ENCODE data around the gene PTPRN2. TPM values are rescaled to one million over a fixed set of nuclear protein-coding genes. Genes with fewer than 3 reads are reported as not detected.

Gene PTPRN2
- total RNA-seq, 8 experiments from 2014 or later, result 0.10 to 19.7 (median 10.8) TPM; not detected in 1

GRCh38 chr7:158595068-158595467, 7.4 kb upstream of the PTPRN2 start:
- no peaks in the 10 kb centered on the region for H3K4me1 ChIP-seq (replicated peaks in 1 of 2)
- in situ Hi-C loops (cut with MboI; ENCODE audit: low pct_unique_long_range_greater_than_20kb in 2 of 9, low sequenced_read_pairs in 9 of 9, unreplicated experiment in 9 of 9), result no loop called here
- 44 to 80% (median 61%) methylated on average over 1 to 2 of the region's 3 CpGs; no CpG with 5 or more reads in 6 of the 10 experiments for WGBS, 10 experiments
- no peak overlapping the region for H3K4me3 ChIP-seq
- no peak for ATAC-seq (replicated peaks in 6 of 8)
- H3K27ac ChIP-seq, result no peak overlapping the region

DNA sequence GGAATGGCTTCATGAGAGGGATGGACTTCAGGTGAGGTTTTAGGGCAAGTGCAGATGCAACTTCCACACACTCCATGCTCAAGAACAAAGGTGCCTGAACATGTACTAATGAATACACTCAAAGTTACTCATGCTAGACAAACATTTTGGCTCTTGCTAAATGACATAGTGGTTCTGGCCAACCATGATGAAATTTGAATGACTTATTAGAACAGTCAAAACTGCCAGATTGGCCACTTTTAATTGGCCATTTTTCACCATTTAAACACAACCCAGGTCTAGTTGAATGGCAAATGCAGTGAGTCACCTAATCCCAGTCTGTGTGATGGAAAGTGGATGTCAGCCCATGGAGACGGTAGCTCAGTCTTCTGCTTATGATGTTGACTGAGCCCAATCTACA, 4.9 kb upstream of the PTPRN2 start:
- in situ Hi-C loops (cut with MboI; ENCODE audit: low pct_unique_long_range_greater_than_20kb in 2 of 9, low sequenced_read_pairs in 9 of 9, unreplicated experiment in 9 of 9), result no loop called here
- WGBS, 10 experiments, result 0 to 100% (median 70%) methylated on average over 1 of the region's 1 CpG; no CpG with 5 or more reads in 6 of the 10 experiments
- no peak overlapping the region for H3K27ac ChIP-seq

GRCh38 chr7:158591944-158592343, 4.3 kb upstream of the PTPRN2 start:
- no peak for ATAC-seq (replicated peaks in 6 of 8)
- no peaks in the 10 kb centered on the region for H3K4me1 ChIP-seq (replicated peaks in 1 of 2)
- H3K4me3 ChIP-seq, result no peak overlapping the region
- 30 to 94% (median 80%) methylated on average over 2 to 10 of the region's 15 CpGs; no CpG with 5 or more reads in 7 of the 10 experiments for WGBS, 10 experiments
- in situ Hi-C loops (cut with MboI; ENCODE audit: low pct_unique_long_range_greater_than_20kb in 2 of 9, low sequenced_read_pairs in 9 of 9, unreplicated experiment in 9 of 9), result no loop called here
- no peak overlapping the region for H3K27ac ChIP-seq

More for the DNA sequence above, 4.9 kb upstream of the PTPRN2 start:
- no peak overlapping the region for H3K4me3 ChIP-seq
- no peak for ATAC-seq (replicated peaks in 6 of 8)
- no peaks in the 10 kb centered on the region for H3K4me1 ChIP-seq (replicated peaks in 1 of 2)

GRCh38 chr7:158590181-158590530, 2.5 kb upstream of the PTPRN2 start:
- 53 to 87% (median 81%) methylated on average over 2 to 9 of the region's 12 CpGs; no CpG with 5 or more reads in 4 of the 10 experiments for WGBS, 10 experiments
- in situ Hi-C loops (cut with MboI; ENCODE audit: low pct_unique_long_range_greater_than_20kb in 2 of 9, low sequenced_read_pairs in 9 of 9, unreplicated experiment in 9 of 9), result no loop called here

DNA sequence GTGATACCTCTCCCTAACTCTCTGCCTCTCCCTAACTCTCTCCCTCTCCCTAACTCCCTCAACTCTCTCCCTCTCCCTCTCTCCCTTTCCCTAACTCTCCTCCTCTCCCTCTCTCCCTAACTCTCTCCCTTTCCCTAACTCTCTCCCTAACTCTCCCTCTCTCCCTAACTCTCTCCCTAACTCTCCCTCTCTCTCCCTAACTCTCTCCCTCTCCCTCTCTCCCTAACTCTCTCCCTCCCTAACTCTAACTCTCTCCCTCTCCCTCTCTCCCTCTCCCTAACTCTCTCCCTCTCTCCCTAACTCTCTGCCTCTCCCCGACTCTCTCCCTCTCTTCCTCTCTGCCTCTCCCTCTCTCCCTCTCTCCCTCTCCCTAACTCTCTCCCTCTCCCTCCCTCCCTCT, 2.0 kb upstream of the PTPRN2 start:
- in situ Hi-C loops (cut with MboI; ENCODE audit: low pct_unique_long_range_greater_than_20kb in 2 of 9, low sequenced_read_pairs in 9 of 9, unreplicated experiment in 9 of 9), result no loop called here
- no peak for ATAC-seq (replicated peaks in 6 of 8)
- WGBS, 10 experiments, result 0 to 80% methylated on average over 1 of the region's 1 CpG; no CpG with 5 or more reads in 8 of the 10 experiments
- peaks cover 9 to 14% of the 10 kb centered on the region in 2 donors for H3K4me1 ChIP-seq (replicated peaks in 1 of 2)
- no peak overlapping the region for H3K27ac ChIP-seq
- no peak overlapping the region for H3K4me3 ChIP-seq

More at GRCh38 chr7:158590181-158590530, 2.5 kb upstream of the PTPRN2 start:
- peaks cover 8 to 9% of the 10 kb centered on the region in 2 donors for H3K4me1 ChIP-seq (replicated peaks in 1 of 2)
- H3K4me3 ChIP-seq, result no peak overlapping the region
- no peak for ATAC-seq (replicated peaks in 6 of 8)
- no peak overlapping the region for H3K27ac ChIP-seq

- Histone ChIP-seq H3K4me1 (replicated peaks in 1 of 2) (peaks cover 9 to 20% of the 10 kb centered on the region in 2 donors), H3K27ac (no peak overlapping the region), H3K4me3 (no peak overlapping the region)
- in situ Hi-C loops (cut with MboI; ENCODE audit: low pct_unique_long_range_greater_than_20kb in 2 of 9, low sequenced_read_pairs in 9 of 9, unreplicated experiment in 9 of 9), result no loop called here
- ATAC-seq (replicated peaks in 6 of 8), result no peak
- WGBS, 10 experiments, result 40 to 100% (median 64%) methylated on average over 1 to 12 of the region's 16 CpGs; no CpG with 5 or more reads in 4 of the 10 experiments
Measured at GRCh38 chr7:158588878-158589442, 1.3 kb upstream of the PTPRN2 start.

- Histone ChIP-seq H3K4me1 (replicated peaks in 1 of 2) (peaks cover 9 to 27% of the 10 kb centered on the region in 2 donors), H3K4me3 (peak overlapping the region; percentile 47 to 82 (median 64)), H3K27ac (no peak overlapping the region)
- WGBS, 10 experiments, result 0 to 12% methylated on average over 3 to 5 of the region's 63 CpGs; no CpG with 5 or more reads in 8 of the 10 experiments
- peak; percentile 10 to 68 (median 51) for ATAC-seq (replicated peaks in 6 of 8)
- in situ Hi-C loops (cut with MboI; ENCODE audit: low pct_unique_long_range_greater_than_20kb in 2 of 9, low sequenced_read_pairs in 9 of 9, unreplicated experiment in 9 of 9), result no loop called here
Measured at GRCh38 chr7:158588085-158588877, 658 bp upstream of the PTPRN2 start.

DNA sequence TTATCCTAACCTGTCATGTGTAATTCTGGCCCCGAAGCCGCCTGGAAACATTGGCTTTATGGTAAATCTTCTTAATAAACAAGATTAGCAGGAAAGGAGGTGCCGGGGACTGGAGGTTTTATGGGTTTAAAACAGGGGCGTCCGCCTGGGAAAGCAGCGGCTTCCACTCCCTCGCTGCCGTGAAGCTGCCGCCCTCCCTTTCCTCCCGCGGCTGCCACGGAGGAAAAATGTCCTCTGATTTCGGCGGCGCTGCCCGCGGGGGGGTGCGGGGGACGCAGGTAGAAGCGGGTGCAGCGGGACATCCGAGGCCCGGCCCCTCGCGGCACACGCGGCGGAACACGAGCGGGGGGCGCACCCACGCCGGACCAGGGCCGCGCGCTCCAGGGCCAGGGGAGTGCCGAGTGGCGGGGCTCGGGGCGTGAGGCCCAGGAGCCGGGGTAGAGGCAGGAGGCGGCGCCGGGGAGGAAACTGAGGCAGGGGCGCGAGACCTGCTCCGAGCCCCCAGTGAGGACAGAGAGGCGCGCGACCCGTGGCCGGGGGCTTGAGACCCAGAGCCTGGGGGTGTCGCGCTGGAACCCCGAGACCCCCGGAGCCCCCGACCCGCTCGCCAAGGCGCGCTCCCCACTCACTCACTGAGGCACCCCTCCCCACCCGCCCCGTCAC, 993 bp downstream of the PTPRN2 start:
- 6 to 40% (median 27%) methylated on average over 2 to 7 of the region's 63 CpGs; no CpG with 5 or more reads in 6 of the 10 experiments for WGBS, 10 experiments
- H3K27ac ChIP-seq, result peak overlapping the region in 1 of 2 donors; percentile 9
- peak overlapping the region; percentile 47 to 82 (median 64) for H3K4me3 ChIP-seq
- in situ Hi-C loops (cut with MboI; ENCODE audit: low pct_unique_long_range_greater_than_20kb in 2 of 9, low sequenced_read_pairs in 9 of 9, unreplicated experiment in 9 of 9), result no loop called here
- peaks cover 9 to 29% of the 10 kb centered on the region in 2 donors for H3K4me1 ChIP-seq (replicated peaks in 1 of 2)
- ATAC-seq (replicated peaks in 6 of 8), result peak in 5 of 8 experiments; percentile 6 to 23 (median 14)

DNA sequence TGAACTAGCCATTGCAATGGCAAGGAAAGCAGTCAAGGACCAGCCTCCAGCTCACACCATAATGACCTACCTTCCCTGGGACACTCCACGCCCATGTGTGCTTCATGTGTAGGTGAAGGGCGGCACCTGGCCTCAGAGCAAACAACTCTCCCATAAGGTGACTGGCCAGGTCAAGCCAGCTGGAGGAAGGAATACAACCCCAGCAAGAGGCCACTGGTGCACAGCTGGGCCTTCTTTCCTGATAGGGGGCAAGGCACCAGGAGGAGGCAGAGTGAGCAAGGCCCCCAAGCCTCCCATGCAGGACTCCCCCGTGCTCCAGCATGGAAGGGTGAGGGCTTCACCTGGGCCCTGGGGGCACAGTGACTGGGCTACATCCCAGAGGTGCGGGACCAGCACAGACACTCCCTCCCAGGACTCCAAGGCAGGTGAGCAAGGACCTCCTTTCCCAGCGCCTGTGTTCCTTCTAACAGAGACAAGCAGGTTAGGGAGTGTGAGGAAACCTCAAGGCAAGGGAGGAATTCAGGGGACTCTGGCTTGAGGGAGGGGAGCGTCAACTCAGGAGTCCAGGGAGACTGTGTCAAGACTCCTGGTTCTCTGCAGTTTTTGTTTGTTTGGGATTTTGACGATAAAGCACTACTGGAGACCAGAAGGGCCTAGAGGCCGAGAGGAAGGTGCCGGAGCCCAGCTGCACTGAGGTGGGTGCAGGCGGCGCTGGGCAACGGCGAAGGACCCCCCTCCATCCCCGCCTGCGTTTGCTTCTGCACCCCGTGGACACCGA, 1.7 kb downstream of the PTPRN2 start:
- Histone ChIP-seq H3K27ac (peak overlapping the region in 1 of 2 donors; percentile 9), H3K4me3 (peak overlapping the region; percentile 47 to 82 (median 64)), H3K4me1 (replicated peaks in 1 of 2) (peaks cover 9 to 29% of the 10 kb centered on the region in 2 donors)
- no peak for ATAC-seq (replicated peaks in 6 of 8)
- 0 to 100% (median 33%) methylated on average over 1 to 9 of the region's 17 CpGs; no CpG with 5 or more reads in 5 of the 10 experiments for whole genome bisulfite sequencing, 10 experiments
- in situ Hi-C loops (cut with MboI; ENCODE audit: low pct_unique_long_range_greater_than_20kb in 2 of 9, low sequenced_read_pairs in 9 of 9, unreplicated experiment in 9 of 9), result no loop called here

DNA sequence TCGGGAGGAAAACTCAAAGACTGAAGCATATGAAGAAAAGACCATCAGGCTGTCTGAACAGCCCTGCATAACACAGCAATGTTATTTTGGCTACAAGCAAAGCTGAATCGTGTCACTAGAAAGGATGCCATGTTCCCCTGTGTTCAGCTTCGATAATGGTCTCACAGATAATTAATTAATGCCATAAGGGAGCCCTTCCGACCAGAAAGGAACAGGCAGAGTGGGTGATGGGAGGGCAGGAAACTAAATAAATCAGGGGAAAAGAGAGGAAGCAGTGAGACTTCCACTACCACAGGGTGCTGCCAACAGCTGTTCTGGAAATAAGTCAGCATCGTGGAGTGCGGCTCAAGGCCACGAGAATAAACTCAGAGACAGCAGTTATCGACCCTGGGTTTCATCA, 3.2 kb downstream of the PTPRN2 start:
- ATAC-seq (replicated peaks in 6 of 8), result no peak
- Histone ChIP-seq H3K27ac (no peak overlapping the region), H3K4me3 (no peak overlapping the region), H3K4me1 (replicated peaks in 1 of 2) (peaks cover 9 to 29% of the 10 kb centered on the region in 2 donors)
- 5 to 82% (median 40%) methylated on average over 1 to 6 of the region's 8 CpGs for WGBS, 10 experiments
- in situ Hi-C loops (cut with MboI; ENCODE audit: low pct_unique_long_range_greater_than_20kb in 2 of 9, low sequenced_read_pairs in 9 of 9, unreplicated experiment in 9 of 9), result no loop called here

DNA sequence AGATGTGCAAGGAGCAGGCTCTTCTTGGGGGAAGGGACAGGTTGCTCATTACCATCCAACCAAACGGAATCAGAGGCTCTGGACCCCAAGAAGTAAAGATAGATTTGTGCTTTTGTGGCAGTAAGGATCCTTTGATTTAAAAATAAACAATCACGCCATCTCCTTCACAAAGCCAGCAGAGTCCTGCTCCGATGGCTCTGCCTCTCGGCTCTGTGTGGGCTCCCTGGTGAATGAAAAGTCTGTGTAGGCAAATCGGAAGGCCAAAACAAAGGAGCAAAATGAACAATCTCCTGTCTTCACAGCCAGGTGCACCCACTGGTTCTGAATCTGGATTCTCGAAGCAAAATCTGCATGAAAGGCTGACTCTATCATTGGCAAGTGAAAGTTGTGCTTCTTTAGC, 3.8 kb downstream of the PTPRN2 start:
- ATAC-seq (replicated peaks in 6 of 8), result no peak

DNA sequence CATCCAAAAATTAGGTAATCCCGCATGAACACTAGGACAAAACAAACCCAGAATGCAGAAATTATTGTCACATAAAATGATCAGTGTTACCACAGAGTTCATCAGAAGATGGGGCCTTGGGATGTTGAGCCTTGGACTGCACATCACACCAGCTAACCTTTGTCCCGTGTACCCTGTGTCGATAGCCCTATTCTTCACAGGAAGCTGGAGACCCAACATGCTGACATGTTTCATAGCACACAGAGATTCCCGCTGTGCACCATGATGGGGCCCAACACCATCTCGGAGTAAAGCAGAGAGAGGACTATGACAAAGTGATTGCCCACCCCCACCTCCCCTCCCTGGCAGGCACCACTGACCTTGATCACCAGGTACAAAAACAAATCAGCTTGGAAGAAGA, 4.5 kb downstream of the PTPRN2 start:
- Histone ChIP-seq H3K4me1 (replicated peaks in 1 of 2) (peaks cover 9 to 29% of the 10 kb centered on the region in 2 donors), H3K27ac (no peak overlapping the region), H3K4me3 (no peak overlapping the region)
- in situ Hi-C loops (cut with MboI; ENCODE audit: low pct_unique_long_range_greater_than_20kb in 2 of 9, low sequenced_read_pairs in 9 of 9, unreplicated experiment in 9 of 9), result no loop called here
- ATAC-seq (replicated peaks in 6 of 8), result no peak
- WGBS, 10 experiments, result 19 to 93% (median 61%) methylated on average over 2 to 4 of the region's 5 CpGs; no CpG with 5 or more reads in 3 of the 10 experiments

More for the DNA sequence above, 3.8 kb downstream of the PTPRN2 start:
- 0 to 80% (median 32%) methylated on average over 1 to 6 of the region's 6 CpGs; no CpG with 5 or more reads in 2 of the 10 experiments for WGBS, 10 experiments
- H3K4me1 ChIP-seq (replicated peaks in 1 of 2), result peaks cover 9 to 29% of the 10 kb centered on the region in 2 donors
- in situ Hi-C loops (cut with MboI; ENCODE audit: low pct_unique_long_range_greater_than_20kb in 2 of 9, low sequenced_read_pairs in 9 of 9, unreplicated experiment in 9 of 9), result no loop called here
- no peak overlapping the region for H3K4me3 ChIP-seq
- no peak overlapping the region for H3K27ac ChIP-seq
